ENCODE results near the gene RPL13A. TPM values are rescaled to one million over a fixed set of nuclear protein-coding genes. Genes with fewer than 3 reads are reported as not detected.
A peak's percentile ranks its signal among the peaks of the same experiment; 100 is the strongest.
"Not testable (repeated sequence)": the region's sequence is repeated elsewhere in the genome, so short reads cannot be mapped to it uniquely, and the experiment has no call there.

RPL13A gene
- total and polyA plus RNA-seq, 5 donors from 2014 or later, result 1,768 to 3,622 (median 2,937) TPM

- H3K27ac Mint-ChIP-seq, result peak overlapping the region; percentile 95 to 100 (median 99)
- peaks cover 9% of the 10 kb centered on the region for H3K27me3 Mint-ChIP-seq
- DNase-seq, result peak; percentile 75 to 91 (median 79)
- Histone ChIP-seq H3K4me3 (ENCODE audit: low read depth, low read length) (no peak overlapping the region), H3K4me1 (ENCODE audit: control insufficient read depth, insufficient read depth, low read length, poor library complexity, severe bottlenecking) (peaks cover 63% of the 10 kb centered on the region), H3K27me3 (ENCODE audit: control insufficient read depth, insufficient read depth, low read length) (no peaks in the 10 kb centered on the region), H3K27ac (ENCODE audit: insufficient read depth, low read length, poor library complexity, severe bottlenecking) (peak overlapping the region; percentile 96), H3K36me3 (ENCODE audit: control insufficient read depth, insufficient read depth, low read length) (peaks cover 4% of the 10 kb centered on the region), H3K9me3 (ENCODE audit: control insufficient read depth in 2 of 2, low read length in 2 of 2) (no peaks in the 10 kb centered on the region)
- peaks cover 4% of the 10 kb centered on the region for H3K36me3 Mint-ChIP-seq
- peak; percentile 5 to 14 for ATAC-seq (ENCODE audit: low read depth in 2 of 2)
- H3K4me3 Mint-ChIP-seq, result peak overlapping the region; percentile 56 to 85 (median 73)
- peaks cover 0 to 56% (median 32%) of the 10 kb centered on the region in 4 donors for H3K4me1 Mint-ChIP-seq
- peaks cover 0 to 1% (median 0%) of the 10 kb centered on the region in 7 donors for H3K9me3 Mint-ChIP-seq
Measured at GRCh38 chr19:49469828-49470614, 17.4 kb upstream of the RPL13A start.

GRCh38 chr19:49470615-49470978 is 16.8 kb upstream of the RPL13A start:
- H3K4me1 ChIP-seq (ENCODE audit: control insufficient read depth, insufficient read depth, low read length, poor library complexity, severe bottlenecking), result peaks cover 69% of the 10 kb centered on the region
- no peaks in the 10 kb centered on the region for H3K27me3 ChIP-seq (ENCODE audit: control insufficient read depth, insufficient read depth, low read length)
- peaks cover 4% of the 10 kb centered on the region for H3K36me3 Mint-ChIP-seq
- no peak for DNase-seq
- peak overlapping the region; percentile 56 to 85 (median 73) for H3K4me3 Mint-ChIP-seq
- H3K36me3 ChIP-seq (ENCODE audit: control insufficient read depth, insufficient read depth, low read length), result peaks cover 3% of the 10 kb centered on the region
- ATAC-seq (ENCODE audit: low read depth in 2 of 2), result no peak
- peaks cover 0 to 1% (median 0%) of the 10 kb centered on the region in 7 donors for H3K9me3 Mint-ChIP-seq
- H3K4me3 ChIP-seq (ENCODE audit: low read depth, low read length), result no peak overlapping the region
- peaks cover 0 to 58% (median 32%) of the 10 kb centered on the region in 4 donors for H3K4me1 Mint-ChIP-seq
- H3K27ac ChIP-seq (ENCODE audit: insufficient read depth, low read length, poor library complexity, severe bottlenecking), result peak overlapping the region; percentile 96
- H3K9me3 ChIP-seq (ENCODE audit: control insufficient read depth in 2 of 2, low read length in 2 of 2), result no peaks in the 10 kb centered on the region
- peaks cover 9% of the 10 kb centered on the region for H3K27me3 Mint-ChIP-seq
- peak overlapping the region; percentile 95 to 100 (median 99) for H3K27ac Mint-ChIP-seq

GRCh38 chr19:49472936-49473335 is 14.5 kb upstream of the RPL13A start:
- H3K27ac Mint-ChIP-seq, result peak overlapping the region; percentile 96 to 98 (median 97)
- DNase-seq, result no peak

GRCh38 chr19:49473501-49473867 is 13.9 kb upstream of the RPL13A start:
- Mint-ChIP-seq H3K4me3 (peak overlapping the region; percentile 93 to 98 (median 96)), H3K4me1 (peaks cover 3 to 66% (median 35%) of the 10 kb centered on the region in 4 donors), H3K36me3 (peaks cover 13% of the 10 kb centered on the region), H3K27ac (peak overlapping the region; percentile 96 to 98 (median 97))
- H3K9me3 ChIP-seq (ENCODE audit: control insufficient read depth in 2 of 2, low read length in 2 of 2); H3K9me3 Mint-ChIP-seq; H3K27me3 ChIP-seq (ENCODE audit: control insufficient read depth, insufficient read depth, low read length); ATAC-seq (ENCODE audit: low read depth in 2 of 2); H3K27me3 Mint-ChIP-seq; DNase-seq: not testable (repeated sequence)
- Histone ChIP-seq H3K36me3 (ENCODE audit: control insufficient read depth, insufficient read depth, low read length) (peaks cover 11% of the 10 kb centered on the region), H3K27ac (ENCODE audit: insufficient read depth, low read length, poor library complexity, severe bottlenecking) (peak overlapping the region; percentile 95), H3K4me3 (ENCODE audit: low read depth, low read length) (peak overlapping the region; percentile 71), H3K4me1 (ENCODE audit: control insufficient read depth, insufficient read depth, low read length, poor library complexity, severe bottlenecking) (peaks cover 83% of the 10 kb centered on the region)

More at GRCh38 chr19:49472936-49473335, 14.5 kb upstream of the RPL13A start:
- Histone ChIP-seq H3K27me3 (ENCODE audit: control insufficient read depth, insufficient read depth, low read length) (no peaks in the 10 kb centered on the region), H3K4me1 (ENCODE audit: control insufficient read depth, insufficient read depth, low read length, poor library complexity, severe bottlenecking) (peaks cover 88% of the 10 kb centered on the region), H3K4me3 (ENCODE audit: low read depth, low read length) (peak overlapping the region; percentile 13), H3K27ac (ENCODE audit: insufficient read depth, low read length, poor library complexity, severe bottlenecking) (peak overlapping the region; percentile 95), H3K36me3 (ENCODE audit: control insufficient read depth, insufficient read depth, low read length) (peaks cover 11% of the 10 kb centered on the region), H3K9me3 (ENCODE audit: control insufficient read depth in 2 of 2, low read length in 2 of 2) (no peaks in the 10 kb centered on the region)
- Mint-ChIP-seq H3K36me3 (peaks cover 13% of the 10 kb centered on the region), H3K27me3 (peaks cover 9% of the 10 kb centered on the region), H3K4me3 (peak overlapping the region in 3 of 4 donors; percentile 93 to 97 (median 94)), H3K9me3 (peaks cover 0 to 1% (median 0%) of the 10 kb centered on the region in 7 donors), H3K4me1 (peaks cover 3 to 70% (median 35%) of the 10 kb centered on the region in 4 donors)
- ATAC-seq (ENCODE audit: low read depth in 2 of 2), result no peak

- H3K36me3 Mint-ChIP-seq, result peaks cover 9% of the 10 kb centered on the region
Measured at GRCh38 chr19:49473868-49474541, 13.4 kb upstream of the RPL13A start, which contains the start of gene FLT3LG. FLT3LG (plus strand) TSS chr19:49474215; CDS start chr19:49474640, 425 bp downstream.

GRCh38 chr19:49474542-49474924 is 12.9 kb upstream of the RPL13A start:
- no peak for DNase-seq
- H3K36me3 ChIP-seq (ENCODE audit: control insufficient read depth, insufficient read depth, low read length), result peaks cover 16% of the 10 kb centered on the region
- peak overlapping the region; percentile 96 to 99 (median 98) for H3K27ac Mint-ChIP-seq
- peak overlapping the region; percentile 95 for H3K4me3 ChIP-seq (ENCODE audit: low read depth, low read length)
- H3K4me1 ChIP-seq (ENCODE audit: control insufficient read depth, insufficient read depth, low read length, poor library complexity, severe bottlenecking), result peaks cover 76% of the 10 kb centered on the region
- no peak for ATAC-seq (ENCODE audit: low read depth in 2 of 2)
- peak overlapping the region; percentile 95 for H3K27ac ChIP-seq (ENCODE audit: insufficient read depth, low read length, poor library complexity, severe bottlenecking)
- H3K27me3 Mint-ChIP-seq, result peaks cover 4% of the 10 kb centered on the region
- peaks cover 0 to 1% (median 0%) of the 10 kb centered on the region in 7 donors for H3K9me3 Mint-ChIP-seq
- H3K4me3 Mint-ChIP-seq, result peak overlapping the region; percentile 93 to 98 (median 96)
- H3K36me3 Mint-ChIP-seq, result peaks cover 9% of the 10 kb centered on the region
- no peaks in the 10 kb centered on the region for H3K9me3 ChIP-seq (ENCODE audit: control insufficient read depth in 2 of 2, low read length in 2 of 2)
- peaks cover 3 to 60% (median 27%) of the 10 kb centered on the region in 4 donors for H3K4me1 Mint-ChIP-seq
- H3K27me3 ChIP-seq (ENCODE audit: control insufficient read depth, insufficient read depth, low read length), result no peaks in the 10 kb centered on the region

More at GRCh38 chr19:49473868-49474541, 13.4 kb upstream of the RPL13A start, which contains the start of gene FLT3LG:
- H3K27ac ChIP-seq (ENCODE audit: insufficient read depth, low read length, poor library complexity, severe bottlenecking), result peak within 1 kb of the TSS; percentile 95
- H3K9me3 Mint-ChIP-seq, result peaks cover 0 to 1% (median 0%) of the 10 kb centered on the region in 7 donors
- H3K36me3 ChIP-seq (ENCODE audit: control insufficient read depth, insufficient read depth, low read length), result peaks cover 16% of the 10 kb centered on the region
- peaks cover 81% of the 10 kb centered on the region for H3K4me1 ChIP-seq (ENCODE audit: control insufficient read depth, insufficient read depth, low read length, poor library complexity, severe bottlenecking)
- H3K4me1 Mint-ChIP-seq, result peaks cover 3 to 63% (median 30%) of the 10 kb centered on the region in 4 donors
- peaks cover 7% of the 10 kb centered on the region for H3K27me3 Mint-ChIP-seq
- peak within 1 kb of the TSS; percentile 95 for H3K4me3 ChIP-seq (ENCODE audit: low read depth, low read length)
- ATAC-seq (ENCODE audit: low read depth in 2 of 2), result peak; percentile 77
- H3K9me3 ChIP-seq (ENCODE audit: control insufficient read depth in 2 of 2, low read length in 2 of 2), result no peaks in the 10 kb centered on the region
- H3K27me3 ChIP-seq (ENCODE audit: control insufficient read depth, insufficient read depth, low read length), result no peaks in the 10 kb centered on the region
- peak; percentile 82 to 100 (median 95) for DNase-seq
- H3K4me3 Mint-ChIP-seq, result peak within 1 kb of the TSS; percentile 93 to 98 (median 96)
- peak within 1 kb of the TSS; percentile 96 to 99 (median 98) for H3K27ac Mint-ChIP-seq

- peak overlapping the region; percentile 95 for H3K4me3 ChIP-seq (ENCODE audit: low read depth, low read length)
- H3K27me3 ChIP-seq (ENCODE audit: control insufficient read depth, insufficient read depth, low read length), result no peaks in the 10 kb centered on the region
- ATAC-seq (ENCODE audit: low read depth in 2 of 2) (no peak), DNase-seq (peak in 1 of 3 donors; percentile 40)
- H3K4me1 ChIP-seq (ENCODE audit: control insufficient read depth, insufficient read depth, low read length, poor library complexity, severe bottlenecking), result peaks cover 72% of the 10 kb centered on the region
- no peaks in the 10 kb centered on the region for H3K9me3 ChIP-seq (ENCODE audit: control insufficient read depth in 2 of 2, low read length in 2 of 2)
- peaks cover 24% of the 10 kb centered on the region for H3K36me3 ChIP-seq (ENCODE audit: control insufficient read depth, insufficient read depth, low read length)
- H3K4me1 Mint-ChIP-seq, result peaks cover 3 to 58% (median 21%) of the 10 kb centered on the region in 4 donors
- peaks cover 0 to under 1% (median 0%) of the 10 kb centered on the region in 7 donors for H3K9me3 Mint-ChIP-seq
- H3K27ac Mint-ChIP-seq, result peak overlapping the region; percentile 96 to 99 (median 98)
- peak overlapping the region; percentile 93 to 98 (median 96) for H3K4me3 Mint-ChIP-seq
- peaks cover 9% of the 10 kb centered on the region for H3K36me3 Mint-ChIP-seq
- H3K27me3 Mint-ChIP-seq, result peaks cover 1% of the 10 kb centered on the region
- peak overlapping the region; percentile 95 for H3K27ac ChIP-seq (ENCODE audit: insufficient read depth, low read length, poor library complexity, severe bottlenecking)
Measured at GRCh38 chr19:49475191-49475917, 12.1 kb upstream of the RPL13A start.

All from CD4-positive, CD25-positive, alpha-beta regulatory T cell (primary cell).